ENCODE data around the gene SH3RF2. TPM values are rescaled to one million over a fixed set of nuclear protein-coding genes. Genes with fewer than 3 reads are reported as not detected.
"Not testable (repeated sequence)": the region's sequence is repeated elsewhere in the genome, so short reads cannot be mapped to it uniquely, and the experiment has no call there.

SH3RF2 gene, protein sequence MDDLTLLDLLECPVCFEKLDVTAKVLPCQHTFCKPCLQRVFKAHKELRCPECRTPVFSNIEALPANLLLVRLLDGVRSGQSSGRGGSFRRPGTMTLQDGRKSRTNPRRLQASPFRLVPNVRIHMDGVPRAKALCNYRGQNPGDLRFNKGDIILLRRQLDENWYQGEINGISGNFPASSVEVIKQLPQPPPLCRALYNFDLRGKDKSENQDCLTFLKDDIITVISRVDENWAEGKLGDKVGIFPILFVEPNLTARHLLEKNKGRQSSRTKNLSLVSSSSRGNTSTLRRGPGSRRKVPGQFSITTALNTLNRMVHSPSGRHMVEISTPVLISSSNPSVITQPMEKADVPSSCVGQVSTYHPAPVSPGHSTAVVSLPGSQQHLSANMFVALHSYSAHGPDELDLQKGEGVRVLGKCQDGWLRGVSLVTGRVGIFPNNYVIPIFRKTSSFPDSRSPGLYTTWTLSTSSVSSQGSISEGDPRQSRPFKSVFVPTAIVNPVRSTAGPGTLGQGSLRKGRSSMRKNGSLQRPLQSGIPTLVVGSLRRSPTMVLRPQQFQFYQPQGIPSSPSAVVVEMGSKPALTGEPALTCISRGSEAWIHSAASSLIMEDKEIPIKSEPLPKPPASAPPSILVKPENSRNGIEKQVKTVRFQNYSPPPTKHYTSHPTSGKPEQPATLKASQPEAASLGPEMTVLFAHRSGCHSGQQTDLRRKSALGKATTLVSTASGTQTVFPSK
- 0.38 and 0.52 TPM in 2 replicates for total RNA-seq
- long read RNA-seq: 0 reads

DNA sequence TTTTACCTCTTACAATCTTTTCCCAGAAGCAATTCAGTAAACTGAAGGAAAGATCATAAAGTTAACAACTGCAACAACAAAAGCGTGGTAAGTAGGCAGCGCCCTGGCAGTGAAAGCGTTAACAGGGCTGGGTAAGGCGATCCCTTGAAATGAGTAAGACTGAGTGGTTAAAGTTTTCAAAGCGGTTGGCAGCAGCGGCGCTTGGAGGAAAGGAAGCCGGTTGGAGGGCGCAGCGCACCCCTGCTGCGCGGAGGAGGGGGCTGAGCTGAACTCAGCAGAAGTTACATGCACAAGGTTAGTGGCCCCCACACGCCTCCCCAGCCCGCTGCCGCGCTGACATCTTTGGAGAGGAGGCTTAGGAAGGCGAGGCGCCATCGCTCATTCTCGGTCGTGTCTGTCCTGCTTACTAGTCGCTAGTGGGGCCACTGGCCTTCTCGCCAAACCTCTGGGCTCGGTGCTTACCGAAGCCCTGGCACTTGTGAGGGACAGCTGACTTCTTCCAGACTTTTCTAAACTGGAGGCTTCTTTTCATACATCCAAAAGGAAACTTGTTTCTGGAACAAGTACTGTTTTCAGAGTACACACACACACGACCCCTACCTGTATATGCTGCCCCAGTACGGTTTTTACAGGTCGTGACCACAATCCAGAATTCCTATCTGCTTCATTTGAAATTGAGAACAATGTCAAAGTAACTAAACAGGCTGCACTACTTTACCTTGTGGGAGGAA, at the start of gene SH3RF2:
TSS of gene SH3RF2 (plus strand) at position 178 of the 731 bp plus-strand sequence. CDS start 1,351 bp downstream, outside the sequence.
- no peaks in the 10 kb centered on the region for H3K9me3 Mint-ChIP-seq (ENCODE audit: unreplicated experiment)
- H3K27me3 Mint-ChIP-seq (ENCODE audit: unreplicated experiment): no peaks in the 10 kb centered on the region
- H3K4me3 Mint-ChIP-seq (ENCODE audit: unreplicated experiment): peak within 1 kb of the TSS; percentile 79
- TF ChIP-seq, protein P1, sequence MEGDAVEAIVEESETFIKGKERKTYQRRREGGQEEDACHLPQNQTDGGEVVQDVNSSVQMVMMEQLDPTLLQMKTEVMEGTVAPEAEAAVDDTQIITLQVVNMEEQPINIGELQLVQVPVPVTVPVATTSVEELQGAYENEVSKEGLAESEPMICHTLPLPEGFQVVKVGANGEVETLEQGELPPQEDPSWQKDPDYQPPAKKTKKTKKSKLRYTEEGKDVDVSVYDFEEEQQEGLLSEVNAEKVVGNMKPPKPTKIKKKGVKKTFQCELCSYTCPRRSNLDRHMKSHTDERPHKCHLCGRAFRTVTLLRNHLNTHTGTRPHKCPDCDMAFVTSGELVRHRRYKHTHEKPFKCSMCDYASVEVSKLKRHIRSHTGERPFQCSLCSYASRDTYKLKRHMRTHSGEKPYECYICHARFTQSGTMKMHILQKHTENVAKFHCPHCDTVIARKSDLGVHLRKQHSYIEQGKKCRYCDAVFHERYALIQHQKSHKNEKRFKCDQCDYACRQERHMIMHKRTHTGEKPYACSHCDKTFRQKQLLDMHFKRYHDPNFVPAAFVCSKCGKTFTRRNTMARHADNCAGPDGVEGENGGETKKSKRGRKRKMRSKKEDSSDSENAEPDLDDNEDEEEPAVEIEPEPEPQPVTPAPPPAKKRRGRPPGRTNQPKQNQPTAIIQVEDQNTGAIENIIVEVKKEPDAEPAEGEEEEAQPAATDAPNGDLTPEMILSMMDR (IDR thresholded peaks at IDR 0.05): no peak
- H3K4me1 Mint-ChIP-seq (ENCODE audit: unreplicated experiment): peaks cover 36% of the 10 kb centered on the region
- peak; percentile 89 for DNase-seq (ENCODE audit: extremely low spot score, unreplicated experiment)
- H3K27ac Mint-ChIP-seq (ENCODE audit: unreplicated experiment): peak within 1 kb of the TSS; percentile 70
- H3K36me3 Mint-ChIP-seq (ENCODE audit: unreplicated experiment): no peaks in the 10 kb centered on the region

DNA sequence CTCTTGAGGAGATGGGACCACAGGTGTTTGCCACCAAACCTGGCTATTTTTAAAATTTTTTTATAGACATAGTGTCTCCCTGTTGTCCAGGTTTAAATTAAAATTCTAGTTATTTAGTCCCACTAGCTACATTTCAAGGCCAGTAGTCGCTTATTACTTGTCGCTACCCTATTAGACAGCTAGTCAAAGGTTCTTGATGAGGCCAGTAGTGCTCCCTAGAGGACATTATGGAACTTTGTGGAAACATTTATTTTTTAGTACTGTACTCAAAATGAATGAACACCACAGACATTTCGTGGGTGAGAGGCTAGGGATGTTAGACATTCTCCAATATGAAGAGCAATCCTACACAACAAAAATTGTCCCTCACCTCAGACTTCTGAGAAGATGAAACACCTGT, 49.2 kb upstream of the SH3RF2 start:
- Mint-ChIP-seq H3K27me3 (ENCODE audit: unreplicated experiment) (no peaks in the 10 kb centered on the region), H3K36me3 (ENCODE audit: unreplicated experiment) (no peaks in the 10 kb centered on the region), H3K4me1 (ENCODE audit: unreplicated experiment) (no peaks in the 10 kb centered on the region), H3K27ac (ENCODE audit: unreplicated experiment) (no peak overlapping the region), H3K4me3 (ENCODE audit: unreplicated experiment) (no peak overlapping the region), H3K9me3 (ENCODE audit: unreplicated experiment) (peaks cover 14% of the 10 kb centered on the region)
- no peak for DNase-seq (ENCODE audit: extremely low spot score, unreplicated experiment)
- TF ChIP-seq, protein P1 (IDR thresholded peaks at IDR 0.05): no peak

DNA sequence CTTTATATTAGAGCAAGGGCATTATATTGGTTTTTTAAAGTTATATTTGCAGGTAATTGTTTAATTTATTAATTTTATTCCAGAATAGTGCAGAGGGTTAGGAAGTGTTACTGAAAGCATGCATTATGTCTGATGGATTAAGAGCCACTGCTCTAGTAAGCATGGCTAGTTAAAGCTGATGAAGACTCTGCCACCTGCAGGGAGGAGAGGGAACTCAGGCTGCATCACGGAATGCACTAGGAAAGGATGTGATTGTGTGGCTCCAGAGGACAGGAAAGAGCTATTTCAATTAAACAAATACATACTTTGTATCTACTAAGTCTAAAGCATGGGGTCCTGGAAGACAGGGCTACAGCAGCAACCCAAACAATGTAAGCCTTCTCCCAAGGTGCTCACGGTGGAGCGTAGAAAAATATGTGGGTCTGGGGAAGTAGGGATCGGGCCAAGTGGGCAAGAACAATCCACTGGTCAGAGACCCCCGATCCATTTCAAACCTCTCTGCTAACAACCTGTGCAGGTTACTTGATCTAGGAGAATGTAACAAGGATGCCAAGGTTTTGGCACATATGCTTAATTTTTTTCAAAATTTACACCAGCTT, 48.3 kb upstream of the SH3RF2 start:
- no peak overlapping the region for H3K4me3 Mint-ChIP-seq (ENCODE audit: unreplicated experiment)
- no peaks in the 10 kb centered on the region for H3K36me3 Mint-ChIP-seq (ENCODE audit: unreplicated experiment)
- no peaks in the 10 kb centered on the region for H3K4me1 Mint-ChIP-seq (ENCODE audit: unreplicated experiment)
- TF ChIP-seq, protein P1 (IDR thresholded peaks at IDR 0.05): peak; percentile 76
- no peak overlapping the region for H3K27ac Mint-ChIP-seq (ENCODE audit: unreplicated experiment)
- no peak for DNase-seq (ENCODE audit: extremely low spot score, unreplicated experiment)
- H3K27me3 Mint-ChIP-seq (ENCODE audit: unreplicated experiment): no peaks in the 10 kb centered on the region
- H3K9me3 Mint-ChIP-seq (ENCODE audit: unreplicated experiment): peaks cover 14% of the 10 kb centered on the region

DNA sequence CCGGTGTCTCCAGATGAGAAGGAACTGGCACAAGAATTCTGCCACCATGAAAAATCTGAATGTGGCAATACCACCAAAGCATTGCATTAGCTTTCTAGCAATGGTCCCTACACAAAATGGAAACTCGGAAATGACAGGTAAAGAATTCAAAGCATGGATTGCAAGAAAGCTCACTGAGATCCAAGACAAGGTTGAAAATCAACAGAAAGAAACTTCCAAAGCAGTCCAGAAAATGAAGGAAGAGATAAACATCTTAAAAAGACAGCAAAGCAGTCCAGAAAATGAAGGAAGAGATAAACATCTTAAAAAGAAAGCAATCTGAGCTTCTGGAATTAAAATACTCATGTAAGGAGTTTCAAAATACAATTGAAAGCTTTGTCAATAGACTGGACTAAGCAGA, 46.8 kb upstream of the SH3RF2 start:
- peaks cover 14% of the 10 kb centered on the region for H3K9me3 Mint-ChIP-seq (ENCODE audit: unreplicated experiment)
- H3K27me3 Mint-ChIP-seq (ENCODE audit: unreplicated experiment): peaks cover 5% of the 10 kb centered on the region
- no peaks in the 10 kb centered on the region for H3K4me1 Mint-ChIP-seq (ENCODE audit: unreplicated experiment)
- H3K4me3 Mint-ChIP-seq (ENCODE audit: unreplicated experiment): no peak overlapping the region
- TF ChIP-seq, protein P1 (IDR thresholded peaks at IDR 0.05): no peak
- no peak for DNase-seq (ENCODE audit: extremely low spot score, unreplicated experiment)
- H3K27ac Mint-ChIP-seq (ENCODE audit: unreplicated experiment): no peak overlapping the region
- H3K36me3 Mint-ChIP-seq (ENCODE audit: unreplicated experiment): no peaks in the 10 kb centered on the region

DNA sequence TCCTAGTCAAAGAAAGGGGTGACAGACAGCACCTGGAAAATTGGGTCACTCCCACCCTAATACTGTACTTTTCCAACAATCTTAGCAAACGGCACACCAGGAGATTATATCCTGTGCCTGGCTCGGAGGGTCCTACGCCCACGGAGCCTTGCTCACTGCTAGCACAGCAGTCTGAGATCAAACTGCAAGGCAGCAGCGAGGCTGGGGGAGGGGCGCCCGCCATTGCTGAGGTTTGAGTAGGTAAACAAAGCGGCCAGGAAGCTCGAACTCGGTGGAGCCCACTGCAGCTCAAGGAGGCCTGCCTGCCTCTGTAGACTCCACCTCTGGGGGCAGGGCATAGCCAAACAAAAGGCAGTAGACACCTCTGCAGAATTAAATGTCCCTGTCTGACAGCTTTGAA, 45.0 kb upstream of the SH3RF2 start:
- DNase-seq (ENCODE audit: extremely low spot score, unreplicated experiment); H3K4me1 Mint-ChIP-seq (ENCODE audit: unreplicated experiment); H3K36me3 Mint-ChIP-seq (ENCODE audit: unreplicated experiment); H3K27ac Mint-ChIP-seq (ENCODE audit: unreplicated experiment); H3K27me3 Mint-ChIP-seq (ENCODE audit: unreplicated experiment); H3K4me3 Mint-ChIP-seq (ENCODE audit: unreplicated experiment): not testable (repeated sequence)
- H3K9me3 Mint-ChIP-seq (ENCODE audit: unreplicated experiment): peaks cover 14% of the 10 kb centered on the region
